H1 (cell line): ENCODE measurements around the gene FASN.

Experiments
- CEBPB ChIP-seq: IDR thresholded peaks from 2 replicates; pipeline ENCODE4 v1.6.1; 2012; ENCODE audit warnings: low read depth, low read length
- EP300 ChIP-seq, 2 experiments: IDR thresholded peaks; 1 replicate in 1 of 2; 2 replicates in 1 of 2; pipeline ENCODE4 v1.6.1; 2011 to 2012; ENCODE audit warnings: low read depth in 2 of 2, low read length in 2 of 2, mild to moderate bottlenecking in 2 of 2, borderline replicate concordance in 1 of 2, inconsistent platforms in 1 of 2, moderate library complexity in 1 of 2
- JUN ChIP-seq: IDR thresholded peaks from 2 replicates; pipeline ENCODE4 v1.6.1; 2011; ENCODE audit warnings: low read depth, mild to moderate bottlenecking, improper control_type of control experiment, low read length
- MAFK ChIP-seq: IDR thresholded peaks from 2 replicates; pipeline ENCODE4 v1.6.1; 2012; ENCODE audit warnings: low read depth, mild to moderate bottlenecking, improper control_type of control experiment, low read length
- MAX ChIP-seq: IDR thresholded peaks from 2 replicates; pipeline ENCODE4 v1.6.1; 2012; ENCODE audit warnings: inconsistent platforms
- POLR2A ChIP-seq, 2 experiments: IDR thresholded peaks; 1 replicate in 1 of 2; 2 replicates in 1 of 2; pipeline ENCODE4 v1.6.1; 2011; ENCODE audit warnings: low read depth in 2 of 2, low read length in 2 of 2, mild to moderate bottlenecking in 2 of 2; ENCODE audit errors: control extremely low read depth in 1 of 2
- POLR2AphosphoS5 ChIP-seq: IDR thresholded peaks from 2 replicates; pipeline ENCODE4 v1.6.1; 2011; ENCODE audit warnings: low read depth, low read length
- RBBP5 ChIP-seq: IDR thresholded peaks from 2 replicates; pipeline ENCODE4 v1.7.1; 2012; ENCODE audit warnings: low read depth, mild to moderate bottlenecking, inconsistent platforms, low read length, moderate library complexity, borderline replicate concordance
- SUZ12 ChIP-seq: fragments of 200-600 bp; sonication (generic); IDR thresholded peaks from 2 replicates; pipeline ENCODE4 v1.6.1; 2012; ENCODE audit warnings: mild to moderate bottlenecking, inconsistent platforms, low read length, moderate library complexity, mixed read lengths
- TCF12 ChIP-seq: IDR thresholded peaks from 2 replicates; pipeline ENCODE4 v1.6.1; 2011; ENCODE audit warnings: low read depth, mild to moderate bottlenecking, low read length
- YY1 ChIP-seq: IDR thresholded peaks from 2 replicates; pipeline ENCODE4 v1.6.1; 2011; ENCODE audit warnings: low read depth, mild to moderate bottlenecking, low read length
- ZNF274 ChIP-seq: IDR thresholded peaks from 2 replicates; pipeline ENCODE4 v1.7.0; 2012; ENCODE audit warnings: low read length, borderline replicate concordance; ENCODE audit errors: extremely low read depth
- TF ChIP-seq, protein P1 (sequence below), 3 experiments: IDR thresholded peaks; 1 replicate in 2 of 3; 2 replicates in 1 of 3; pipeline versions ENCODE4 v1.5.1 to v1.6.1; 2011; ENCODE audit warnings: low read length in 3 of 3, mild to moderate bottlenecking in 3 of 3, inconsistent platforms in 2 of 3, low read depth in 1 of 3, moderate library complexity in 1 of 3; ENCODE audit not compliant: insufficient read depth in 1 of 3; ENCODE audit errors: control extremely low read depth in 1 of 3

DNA sequence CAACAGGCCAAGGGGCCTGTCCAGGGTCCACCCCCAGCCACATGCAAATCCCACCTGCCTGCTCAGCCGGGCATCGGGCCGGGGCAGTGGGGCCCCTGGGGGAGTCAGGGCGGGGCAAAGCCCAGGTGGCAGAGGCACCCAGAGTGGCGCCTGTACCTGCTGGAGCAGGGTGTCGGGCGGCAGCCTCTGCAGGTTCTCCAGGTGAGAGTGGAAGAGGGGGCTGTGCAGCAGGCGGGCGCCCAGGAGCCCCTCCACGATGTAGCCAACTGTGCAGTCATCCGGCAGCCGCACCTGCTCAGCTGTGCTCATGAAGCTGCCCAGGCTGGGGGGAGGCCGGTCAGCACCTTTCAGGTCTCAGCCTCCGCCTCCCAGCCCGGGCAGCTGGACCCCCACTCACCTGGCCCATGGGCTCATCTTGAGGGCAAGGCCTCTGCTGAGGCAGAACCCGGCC lies 48.5 kb downstream of the FASN start:
- TF ChIP-seq, protein P1, sequence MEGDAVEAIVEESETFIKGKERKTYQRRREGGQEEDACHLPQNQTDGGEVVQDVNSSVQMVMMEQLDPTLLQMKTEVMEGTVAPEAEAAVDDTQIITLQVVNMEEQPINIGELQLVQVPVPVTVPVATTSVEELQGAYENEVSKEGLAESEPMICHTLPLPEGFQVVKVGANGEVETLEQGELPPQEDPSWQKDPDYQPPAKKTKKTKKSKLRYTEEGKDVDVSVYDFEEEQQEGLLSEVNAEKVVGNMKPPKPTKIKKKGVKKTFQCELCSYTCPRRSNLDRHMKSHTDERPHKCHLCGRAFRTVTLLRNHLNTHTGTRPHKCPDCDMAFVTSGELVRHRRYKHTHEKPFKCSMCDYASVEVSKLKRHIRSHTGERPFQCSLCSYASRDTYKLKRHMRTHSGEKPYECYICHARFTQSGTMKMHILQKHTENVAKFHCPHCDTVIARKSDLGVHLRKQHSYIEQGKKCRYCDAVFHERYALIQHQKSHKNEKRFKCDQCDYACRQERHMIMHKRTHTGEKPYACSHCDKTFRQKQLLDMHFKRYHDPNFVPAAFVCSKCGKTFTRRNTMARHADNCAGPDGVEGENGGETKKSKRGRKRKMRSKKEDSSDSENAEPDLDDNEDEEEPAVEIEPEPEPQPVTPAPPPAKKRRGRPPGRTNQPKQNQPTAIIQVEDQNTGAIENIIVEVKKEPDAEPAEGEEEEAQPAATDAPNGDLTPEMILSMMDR (IDR thresholded peaks at IDR 0.05; ENCODE audit: control extremely low read depth in 1 of 3, insufficient read depth in 1 of 3, low read depth in 1 of 3, low read length in 3 of 3), result no peak
- TF ChIP-seq EP300 (IDR thresholded peaks at IDR 0.05; ENCODE audit: borderline replicate concordance in 1 of 2, low read depth in 2 of 2, low read length in 2 of 2) (no peak), MAX (no peak), MAFK (no peak), POLR2AphosphoS5 (no peak), RBBP5 (no peak), TCF12 (no peak), CEBPB (no peak), YY1 (no peak), SUZ12 (no peak), JUN (no peak), ZNF274 (no peak), POLR2A (IDR thresholded peaks at IDR 0.05; ENCODE audit: control extremely low read depth in 1 of 2, low read depth in 2 of 2, low read length in 2 of 2) (no peak)
